Activated CD8-positive, alpha-beta memory T cell treated with anti-CD3 and anti-CD28 coated beads, Interleukin-2, amount 50 U/mL, for 48 hours (primary cell): ENCODE data around the gene LMBRD2.

Experiments
- DNase-seq: peaks from one replicate; pipeline ENCODE4 v3.0.0-alpha.2; 2020

LMBRD2 gene

GRCh38 chr5:36096486-36096885 is 55.2 kb downstream of the LMBRD2 start:
- no peak for DNase-seq

DNA sequence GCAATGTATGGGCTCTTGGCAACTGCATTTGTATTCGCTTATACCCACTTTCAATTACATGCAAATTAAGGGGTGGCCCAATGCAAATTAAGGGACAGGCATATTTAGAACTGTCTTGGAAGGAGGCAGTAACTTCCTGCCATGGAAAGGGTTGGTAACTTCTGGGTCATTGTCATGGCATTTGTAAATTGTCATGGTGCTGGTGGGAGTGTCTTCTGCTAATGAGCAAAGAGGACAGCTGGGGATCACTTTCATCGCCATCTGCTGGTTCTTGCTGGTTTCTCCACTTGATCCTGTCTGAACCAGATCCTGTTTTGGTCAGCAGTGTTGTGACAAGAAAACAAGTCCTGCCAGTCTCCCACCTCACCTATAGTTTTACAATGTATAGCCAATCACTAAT is 61.7 kb downstream of the LMBRD2 start:
- DNase-seq, result no peak

GRCh38 chr5:36079200-36079781 is 72.4 kb downstream of the LMBRD2 start:
- DNase-seq, result no peak

GRCh38 chr5:36078430-36078829 is 73.3 kb downstream of the LMBRD2 start:
- DNase-seq, result no peak

- no peak for DNase-seq
Measured at GRCh38 chr5:36073595-36074216, 78.0 kb downstream of the LMBRD2 start.

GRCh38 chr5:36070687-36071571 is 80.8 kb downstream of the LMBRD2 start:
- no peak for DNase-seq

DNA sequence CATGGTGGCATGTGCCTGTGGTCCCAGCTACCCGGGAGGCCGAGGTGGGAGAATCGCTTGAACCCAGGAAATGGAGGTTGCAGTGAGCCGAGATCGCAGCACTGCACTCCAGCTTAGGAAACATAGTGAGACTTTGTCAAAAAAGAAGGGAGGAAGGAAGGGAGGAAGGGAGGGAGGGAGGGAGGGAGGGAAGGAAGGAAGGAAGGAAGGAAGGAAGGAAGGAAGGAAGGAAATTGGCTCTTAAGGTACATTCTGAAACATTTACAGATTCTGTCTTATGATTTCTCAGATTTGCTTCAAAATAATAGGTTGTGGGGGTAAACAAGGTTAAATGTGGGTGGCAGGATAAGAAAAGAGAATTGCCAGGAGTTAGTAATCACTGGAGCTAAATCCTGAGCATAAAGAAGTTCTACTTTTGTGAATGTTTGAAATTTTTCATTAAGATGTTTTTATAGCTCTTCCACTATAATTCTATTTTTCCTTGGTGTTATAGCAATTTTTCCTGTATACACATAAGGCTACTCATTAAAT is 82.9 kb downstream of the LMBRD2 start:
- DNase-seq, result no peak

- no peak for DNase-seq
Measured at GRCh38 chr5:36066540-36067210, 85.0 kb downstream of the LMBRD2 start, which contains the start of gene UGT3A2. TSS of gene UGT3A2 (minus strand) at chr5:36066882. CDS start at chr5:36066789, 93 bp downstream.

DNA sequence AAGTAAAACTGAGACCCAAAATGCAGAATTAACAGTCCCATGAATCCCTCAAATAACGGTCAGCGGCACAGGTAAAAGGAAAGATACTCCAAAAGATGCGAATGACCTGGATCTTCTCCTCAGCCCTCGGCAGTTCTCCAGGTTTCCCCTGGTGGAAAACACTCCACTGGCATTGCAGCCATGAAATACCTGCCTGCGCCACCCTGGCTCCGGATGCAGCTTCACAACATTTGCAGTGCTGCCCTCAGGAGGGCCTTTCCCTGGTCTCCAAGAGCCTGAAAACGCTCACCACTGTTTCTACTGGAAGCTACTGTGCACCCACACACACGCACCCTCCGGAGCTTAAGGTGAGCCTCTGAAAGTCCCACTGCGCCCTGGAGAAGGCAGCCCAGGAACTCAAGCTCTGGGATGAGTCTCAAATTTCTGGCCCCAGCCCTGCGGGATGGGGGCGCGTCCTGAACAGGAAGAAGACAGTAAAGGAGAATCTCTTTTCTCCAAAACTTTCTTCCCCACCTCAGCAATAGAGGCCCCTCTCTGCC is 85.6 kb downstream of the LMBRD2 start:
- DNase-seq, result no peak

DNA sequence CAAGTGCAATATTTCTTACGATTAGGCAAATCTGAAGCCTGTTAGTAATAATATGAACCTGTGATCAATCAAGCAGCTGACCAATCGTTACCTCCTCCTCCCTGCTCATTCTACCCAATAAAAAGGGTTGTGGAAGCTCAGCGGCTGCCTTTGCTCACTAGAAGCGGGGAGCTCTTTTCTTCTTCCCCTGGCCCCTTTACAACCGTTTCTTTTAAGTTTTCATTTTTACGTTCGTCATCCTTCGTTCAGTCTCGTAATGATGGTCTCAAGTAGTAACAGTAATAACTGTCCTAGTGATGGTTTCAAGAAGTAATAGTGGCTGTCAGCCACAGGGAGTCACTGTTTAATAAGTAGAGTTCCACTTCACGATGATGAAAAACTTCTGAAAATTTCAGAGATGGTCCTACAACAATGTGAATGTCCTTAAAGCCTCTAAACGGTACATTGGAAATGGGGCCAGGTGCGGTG is 91.2 kb downstream of the LMBRD2 start:
- DNase-seq, result no peak

DNA sequence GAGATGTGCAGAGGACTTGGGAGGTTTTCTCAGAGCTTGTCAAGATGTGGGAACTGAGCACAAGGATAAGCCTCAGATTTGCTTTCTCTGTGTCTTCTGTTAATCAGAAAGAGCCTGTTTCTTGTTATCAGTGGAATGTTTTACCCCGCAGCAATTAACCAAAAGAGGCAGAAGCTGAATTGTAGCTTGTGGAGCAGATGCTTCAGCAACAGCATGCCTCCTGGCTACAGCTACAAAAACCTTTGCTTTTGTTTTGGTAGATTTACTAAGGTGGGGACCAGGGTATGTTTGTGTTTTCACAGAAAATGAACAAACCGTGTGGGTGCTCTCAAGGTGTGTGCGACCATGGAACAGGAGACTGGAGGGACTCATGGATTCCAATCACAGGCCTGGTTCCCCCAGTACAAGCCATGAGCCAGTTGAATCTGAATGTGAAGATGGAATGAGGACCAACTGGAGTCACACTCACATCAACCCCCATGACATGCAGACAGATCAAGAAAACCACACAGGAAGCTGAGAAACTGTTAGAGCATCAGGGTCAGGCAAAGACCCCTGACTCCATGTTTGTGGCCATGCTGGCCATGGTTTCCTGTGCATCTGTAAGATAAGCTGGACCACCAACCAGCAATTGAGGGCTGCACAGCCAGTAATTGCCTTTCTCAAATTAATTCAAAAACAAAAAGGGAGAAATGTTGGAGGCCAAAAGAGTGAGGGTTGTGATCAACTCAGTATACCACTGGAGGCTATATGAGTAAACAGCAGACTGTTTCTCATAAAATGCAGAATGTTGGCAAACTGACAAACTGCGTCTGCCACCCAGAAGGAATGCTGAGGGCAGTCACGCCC is 91.9 kb downstream of the LMBRD2 start:
- no peak for DNase-seq

- no peak for DNase-seq
Measured at GRCh38 chr5:36058776-36059175, 92.9 kb downstream of the LMBRD2 start.

GRCh38 chr5:36057386-36057785 is 94.3 kb downstream of the LMBRD2 start:
- no peak for DNase-seq

DNA sequence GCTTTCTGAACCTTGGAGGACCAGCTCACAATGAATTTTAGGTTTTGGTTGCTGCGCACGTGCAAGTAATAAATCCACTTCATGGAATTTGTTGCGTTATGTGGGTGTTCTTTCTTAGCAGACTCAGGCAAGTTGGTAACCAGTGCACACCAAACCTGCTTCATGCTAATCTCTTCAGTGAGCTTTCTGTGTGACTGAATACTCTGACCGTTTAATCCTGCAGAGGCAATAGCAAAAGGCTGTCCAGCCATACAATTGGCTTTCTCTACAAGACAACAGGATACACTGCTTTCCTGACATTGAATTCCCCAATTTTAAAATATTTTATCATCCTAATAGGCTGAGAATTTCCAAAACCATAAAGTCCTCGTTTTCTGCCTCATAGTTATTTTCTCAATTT is 95.3 kb downstream of the LMBRD2 start:
- DNase-seq, result no peak

DNA sequence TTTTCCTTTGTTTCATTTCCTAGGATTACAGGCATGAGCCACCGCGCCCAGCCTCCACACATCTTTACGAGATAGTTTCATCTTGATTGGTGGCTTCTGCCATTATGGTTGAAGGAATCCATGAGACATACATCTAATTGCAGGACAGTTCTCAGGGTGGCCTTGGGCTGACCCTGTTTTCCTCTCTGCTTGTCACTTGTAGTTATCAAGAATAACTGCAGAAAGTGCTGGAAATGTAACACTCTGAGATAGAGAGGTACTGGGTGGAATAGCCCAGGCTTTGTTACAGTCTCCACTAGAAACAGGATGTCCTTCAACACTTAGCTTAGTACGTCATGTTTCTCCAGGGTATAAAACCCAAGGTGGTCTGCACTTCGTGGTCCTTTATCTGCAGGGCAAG is 95.7 kb downstream of the LMBRD2 start:
- DNase-seq, result no peak

GRCh38 chr5:36054647-36055046 is 97.0 kb downstream of the LMBRD2 start:
- no peak for DNase-seq

- DNase-seq, result no peak
Measured at GRCh38 chr5:36052538-36052937, 99.1 kb downstream of the LMBRD2 start.

- no peak for DNase-seq
Measured at GRCh38 chr5:36049949-36050348, 101.7 kb downstream of the LMBRD2 start.
